Kidney tubule cell (primary cell): Measurements from ENCODE around the gene SLC41A3.
"Not testable (repeated sequence)": the region's sequence is repeated elsewhere in the genome, so short reads cannot be mapped to it uniquely, and the experiment has no call there.

Experiments
- DNase-seq: peaks from one replicate; pipeline ENCODE4 v3.0.0-alpha.2; 2018; ENCODE audit warnings: low spot score

Gene SLC41A3

DNA sequence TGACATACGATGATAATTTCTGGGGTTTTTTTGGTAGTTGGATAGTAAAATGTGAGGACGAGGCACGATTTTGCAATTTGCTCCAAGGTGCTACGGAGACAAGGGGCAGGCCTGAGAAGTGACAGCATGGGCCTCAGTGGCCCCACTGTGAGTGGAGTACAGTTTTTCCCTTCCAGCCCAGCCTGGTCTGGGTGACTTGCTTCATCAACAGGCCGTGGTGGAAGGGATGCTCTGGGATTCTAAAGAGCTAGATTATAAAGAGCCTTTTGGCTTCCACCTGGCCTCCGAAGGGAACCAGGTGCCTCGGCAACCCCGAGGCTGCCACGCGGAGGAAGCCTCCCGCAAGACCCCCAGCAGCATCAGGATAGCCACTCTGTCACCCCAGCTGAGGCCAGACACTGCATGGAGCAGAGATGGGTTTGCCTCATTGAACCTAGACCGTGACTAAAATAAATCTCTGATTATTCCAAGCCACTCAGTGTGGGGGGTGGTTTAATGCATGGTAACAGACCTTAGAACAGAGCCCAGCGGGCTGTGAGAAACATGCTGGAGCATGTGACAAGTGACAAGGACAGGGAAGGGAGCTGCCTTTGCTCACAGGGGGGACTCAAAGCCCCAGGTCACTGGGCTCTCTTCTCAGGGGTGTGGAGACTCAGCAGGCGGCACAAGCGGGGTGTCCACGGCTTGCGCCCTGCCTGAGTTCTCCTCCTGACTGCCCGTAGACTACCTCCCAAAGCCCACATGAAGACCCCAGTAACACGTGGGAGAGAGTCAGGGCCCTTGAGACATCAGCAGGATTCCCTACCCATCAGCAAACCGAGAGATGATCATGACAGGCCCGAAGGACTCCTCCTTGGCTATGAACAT, 22.6 kb upstream of the SLC41A3 start:
- DNase-seq: no peak

- DNase-seq: no peak
Observed at GRCh38 chr3:126105691-126106187, 21.8 kb upstream of the SLC41A3 start.

- no peak for DNase-seq
Observed at GRCh38 chr3:126104742-126105605, 21.1 kb upstream of the SLC41A3 start.

GRCh38 chr3:126104028-126104635, 20.2 kb upstream of the SLC41A3 start:
- DNase-seq: no peak

DNA sequence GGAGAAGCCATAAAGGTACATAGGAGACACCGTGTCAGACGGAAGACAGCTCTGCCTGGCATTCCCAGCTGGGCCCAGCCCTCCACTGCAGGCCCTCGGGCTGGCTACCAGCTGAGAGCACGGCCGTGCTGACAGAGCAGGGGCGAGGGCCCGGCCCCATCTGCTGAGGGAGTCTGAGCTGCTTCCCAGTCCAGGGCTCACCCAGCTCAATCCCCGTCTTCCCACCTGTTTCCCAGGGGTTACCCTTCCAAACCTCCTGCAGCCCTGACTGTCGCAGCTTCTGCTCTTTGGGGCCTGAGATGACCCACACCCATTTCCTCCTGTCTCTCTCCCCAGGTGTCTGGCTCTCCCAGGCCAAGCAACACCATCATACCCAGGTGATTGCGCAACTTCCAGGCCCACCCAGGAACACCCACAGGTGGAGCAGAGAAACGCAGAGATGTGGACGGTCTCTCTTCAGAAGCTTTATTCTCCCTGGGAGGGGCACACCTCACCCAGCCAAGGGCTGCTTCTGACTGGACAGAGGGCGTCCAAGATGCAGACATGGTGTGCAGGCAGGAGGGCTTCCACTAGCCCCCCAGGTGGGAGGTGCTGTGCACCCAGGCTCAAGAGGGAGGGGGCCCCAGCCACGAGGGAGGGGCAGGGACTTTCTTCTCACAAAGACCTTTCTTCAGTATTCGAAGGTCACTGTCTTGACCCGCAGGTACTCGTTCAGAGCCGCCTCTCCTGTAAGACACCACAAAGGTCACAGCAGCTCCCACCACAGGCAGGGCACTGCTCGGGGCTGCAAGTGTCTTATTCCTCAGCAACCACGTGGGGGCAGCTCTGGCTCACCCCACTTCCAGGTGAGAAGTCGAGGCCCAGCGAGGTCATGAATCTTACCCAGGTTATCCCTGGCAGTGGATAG, 19.4 kb upstream of the SLC41A3 start:
- DNase-seq: no peak

GRCh38 chr3:126102530-126102951, 18.6 kb upstream of the SLC41A3 start:
- DNase-seq: no peak

DNA sequence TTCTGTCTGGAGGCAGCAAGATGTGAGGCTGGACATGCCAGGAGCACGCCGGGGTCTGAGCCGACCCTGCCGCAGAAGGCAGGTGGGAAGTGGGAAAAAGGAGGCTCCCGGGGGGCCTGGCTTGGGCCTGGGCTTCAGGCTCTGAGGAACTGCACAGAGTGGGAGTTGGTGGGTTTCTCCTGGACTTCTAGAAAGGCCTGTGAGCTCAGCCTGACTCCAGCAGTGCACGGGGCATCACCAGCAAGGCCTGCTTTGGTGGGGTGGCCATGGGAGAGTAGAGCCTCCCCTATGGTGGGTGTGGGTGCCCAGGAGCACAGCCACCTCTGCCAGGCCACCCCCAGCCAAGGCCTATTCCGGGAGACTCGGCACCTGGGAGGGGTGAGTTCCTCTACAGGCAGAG, 18.1 kb upstream of the SLC41A3 start:
- no peak for DNase-seq

DNA sequence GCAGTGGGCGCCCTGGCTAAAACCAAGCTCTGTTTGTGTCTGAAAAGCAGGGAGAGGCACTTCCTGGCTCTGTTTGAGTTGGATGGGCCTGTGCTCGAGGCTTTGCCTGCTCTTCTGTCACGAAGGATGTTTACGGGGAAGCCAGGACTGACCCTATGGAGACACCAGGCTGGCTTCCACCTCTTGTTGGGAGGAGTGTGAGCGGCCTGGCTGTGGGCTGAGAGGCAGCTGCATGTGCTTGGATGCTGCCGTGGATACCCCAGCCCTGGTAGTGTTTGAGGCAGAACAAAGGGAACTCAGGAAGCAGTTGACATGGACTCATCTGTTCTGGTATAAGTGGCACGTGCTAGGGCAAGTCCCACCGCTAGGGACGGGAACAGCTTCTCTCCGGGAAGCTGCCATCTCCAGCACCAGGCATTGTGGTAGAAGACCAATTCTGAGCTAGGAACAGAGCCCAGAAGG, 17.6 kb upstream of the SLC41A3 start:
- DNase-seq: no peak

DNA sequence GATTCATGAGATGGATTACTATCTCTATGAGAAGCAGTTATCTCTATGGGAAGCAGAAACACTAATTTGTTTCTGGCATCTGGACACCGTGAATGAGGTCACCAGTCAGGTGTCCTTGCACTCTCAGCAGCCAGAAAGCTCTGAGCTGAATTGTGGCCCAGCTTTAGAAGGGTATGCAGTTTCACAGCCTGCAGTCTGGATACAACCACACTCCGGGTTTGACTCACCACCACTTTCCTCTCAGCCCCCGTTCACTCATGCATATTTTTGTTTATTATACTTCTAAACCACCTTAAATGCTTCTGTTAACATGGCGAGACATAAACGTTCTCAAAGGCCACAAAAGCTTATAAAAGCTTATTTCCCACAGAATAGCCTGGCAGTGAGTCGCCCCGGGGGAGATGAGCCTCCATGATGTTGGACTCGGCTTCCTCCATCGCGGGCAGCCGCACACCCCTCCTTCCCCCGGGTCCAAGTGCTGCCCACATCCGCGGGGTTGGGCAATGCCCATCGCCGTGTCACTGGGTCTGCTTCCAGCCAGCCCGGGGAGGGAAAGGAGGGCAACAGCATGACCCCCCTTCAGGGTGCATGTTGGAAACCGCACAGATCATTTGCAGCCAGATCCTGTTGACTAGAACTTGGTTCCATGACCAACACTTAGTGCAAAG, 16.8 kb upstream of the SLC41A3 start:
- peak; percentile 34 for DNase-seq

DNA sequence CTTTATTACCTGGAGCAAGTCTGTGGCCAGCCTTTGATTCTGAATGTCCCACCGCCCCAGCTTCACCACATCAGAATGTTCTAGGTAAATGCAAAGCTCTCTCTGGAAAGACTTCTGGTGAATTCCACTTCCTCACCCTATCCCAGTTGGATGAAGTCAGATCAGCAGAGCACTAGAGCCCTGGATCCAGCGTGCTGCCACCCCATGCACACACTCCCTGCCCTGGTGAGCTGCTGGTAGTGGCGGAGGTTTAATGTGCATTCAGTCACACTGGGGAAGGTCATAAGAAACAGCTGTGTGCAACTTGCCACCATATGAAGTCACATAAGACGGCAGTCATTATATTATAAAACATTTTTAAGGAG, 16.3 kb upstream of the SLC41A3 start:
- DNase-seq: no peak

DNA sequence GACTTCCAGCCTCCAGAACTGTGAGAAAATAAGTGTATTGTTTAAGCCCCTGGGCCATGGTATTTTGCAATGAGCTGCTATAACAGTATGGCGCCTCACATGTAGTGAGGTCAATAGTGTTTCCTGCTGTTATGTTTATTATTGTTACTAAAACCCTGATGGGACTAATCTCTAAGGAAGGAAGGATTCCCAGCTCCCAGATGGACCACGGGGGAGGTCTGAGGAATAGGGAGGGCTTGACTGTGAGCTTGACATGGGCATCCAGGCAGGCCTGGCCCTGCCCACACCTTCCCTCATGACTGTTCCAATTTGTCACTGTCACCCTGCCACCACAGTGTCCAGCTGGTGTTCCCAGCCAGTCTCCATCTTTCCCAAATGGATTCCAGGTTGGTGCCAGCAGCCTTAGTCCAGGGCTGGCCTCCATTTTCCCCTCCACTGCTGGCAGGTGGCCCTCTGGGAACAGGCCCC, 14.5 kb upstream of the SLC41A3 start:
- DNase-seq: no peak

GRCh38 chr3:126097801-126098200, 13.9 kb upstream of the SLC41A3 start:
- no peak for DNase-seq

DNA sequence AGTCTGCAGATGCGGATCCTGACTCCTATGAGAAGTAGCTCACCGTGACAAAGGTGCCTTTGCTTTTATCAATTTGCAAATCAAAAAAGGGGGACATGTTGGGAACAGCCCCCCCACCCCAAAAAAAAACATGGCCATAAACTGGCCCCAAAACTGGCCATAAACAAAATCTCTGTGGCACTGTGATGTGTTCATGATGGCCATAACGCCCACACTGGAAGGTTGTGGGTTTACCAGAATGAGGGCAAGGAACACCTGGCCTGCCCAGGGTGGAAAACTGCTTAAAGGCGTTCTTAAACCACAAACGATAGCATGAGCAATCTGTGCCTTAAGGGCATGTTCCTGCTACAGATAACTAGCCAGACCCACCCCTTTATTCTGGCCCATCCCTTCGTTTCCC, 12.3 kb upstream of the SLC41A3 start:
- DNase-seq: not testable (repeated sequence)

- not testable (repeated sequence) for DNase-seq
Observed at GRCh38 chr3:126092128-126092527, 8.2 kb upstream of the SLC41A3 start.

- no peak for DNase-seq
Observed at GRCh38 chr3:126087552-126088175, 3.7 kb upstream of the SLC41A3 start.

DNA sequence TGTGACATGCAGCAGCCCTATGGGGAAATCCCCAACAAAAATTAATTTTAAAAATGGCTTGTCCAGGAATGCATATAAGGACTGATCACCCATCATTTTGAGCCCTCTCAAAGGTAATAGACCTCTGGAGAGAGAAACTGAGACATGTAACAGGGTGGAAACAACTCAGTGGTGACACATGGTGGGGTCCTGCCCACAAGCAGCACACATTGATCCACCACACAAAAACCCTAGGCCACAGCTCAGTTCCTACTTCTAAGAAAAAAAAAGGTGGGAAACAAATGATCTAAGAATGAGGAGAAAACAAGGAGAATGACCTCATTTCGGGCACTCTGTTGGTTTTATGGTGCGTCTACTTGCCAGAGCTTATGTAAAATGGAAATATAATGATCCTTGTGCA, 1.9 kb upstream of the SLC41A3 start:
- no peak for DNase-seq

GRCh38 chr3:126085276-126085675, 1.4 kb upstream of the SLC41A3 start:
- DNase-seq: no peak

DNA sequence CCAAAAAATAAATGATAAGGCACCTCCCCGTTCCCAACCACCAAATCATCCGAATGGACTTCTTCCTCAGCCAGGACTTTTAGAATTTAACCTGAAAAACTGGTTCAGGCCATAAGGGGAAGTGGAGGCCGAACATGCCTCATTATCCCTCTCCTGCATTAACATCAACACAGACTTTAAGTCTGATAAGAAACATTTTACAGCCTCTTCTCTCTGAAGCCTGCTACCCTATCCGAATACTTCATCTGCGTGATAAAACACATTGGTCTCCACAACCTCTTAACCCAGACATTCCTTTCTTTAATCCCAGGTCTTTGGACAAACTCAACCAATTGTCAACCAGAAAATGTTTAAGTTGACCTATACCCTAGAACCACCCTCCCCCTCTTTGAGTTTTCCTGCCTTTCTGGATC, 850 bp upstream of the SLC41A3 start:
- DNase-seq: no peak

- DNase-seq: peak; percentile 56
Observed at GRCh38 chr3:126083511-126083912, 412 bp downstream of the SLC41A3 start.

DNA sequence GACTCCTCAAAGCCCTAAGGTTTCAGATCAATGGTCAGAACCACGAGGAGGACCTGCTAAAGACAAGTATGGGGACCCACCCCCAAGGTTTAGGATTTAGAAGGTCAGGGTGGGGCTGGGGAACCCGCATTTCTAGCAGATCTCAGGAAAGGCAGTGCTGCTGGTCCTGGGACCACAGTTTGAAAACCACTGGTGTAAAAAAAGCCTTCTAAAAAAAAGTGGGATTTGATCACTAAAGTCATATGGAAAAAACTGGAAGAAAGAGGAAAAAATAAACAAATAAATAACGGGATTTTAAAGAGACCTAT, 832 bp downstream of the SLC41A3 start:
- no peak for DNase-seq
